Stimulated activated CD8-positive, alpha-beta memory T cell treated with anti-CD3 and anti-CD28 coated beads, Interleukin-4, amount 100 ng/mL, for 48 hours (primary cell): ENCODE results near the gene ZNF853.
"Not testable (repeated sequence)": the region's sequence is repeated elsewhere in the genome, so short reads cannot be mapped to it uniquely, and the experiment has no call there.

Experiments used
- DNase-seq: peaks from one replicate; pipeline ENCODE4 v3.0.0-alpha.2; 2020

ZNF853 gene

GRCh38 chr7:6606866-6607583, 8.4 kb upstream of the ZNF853 start:
- no peak for DNase-seq

DNA sequence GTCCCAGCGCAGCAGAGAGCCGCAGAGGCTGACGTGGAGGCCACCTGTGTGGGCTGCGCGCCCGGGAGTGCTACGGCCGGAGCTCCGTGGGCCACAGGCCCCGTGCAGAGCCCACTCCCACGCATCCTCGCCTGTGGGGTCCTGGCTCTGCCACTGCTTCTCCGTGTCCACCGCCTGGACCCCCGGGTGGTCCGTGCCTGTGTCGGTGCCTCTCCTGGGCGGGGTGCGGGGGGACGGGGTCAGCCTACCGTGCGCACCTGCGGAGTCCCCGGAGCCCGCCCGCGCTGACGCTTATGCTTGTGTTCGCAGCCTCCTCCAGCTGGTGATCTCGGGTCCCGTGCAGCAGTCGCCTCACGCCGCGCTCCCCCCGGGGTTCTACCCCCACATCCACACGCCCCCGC, 7.8 kb upstream of the ZNF853 start:
- DNase-seq, result no peak

DNA sequence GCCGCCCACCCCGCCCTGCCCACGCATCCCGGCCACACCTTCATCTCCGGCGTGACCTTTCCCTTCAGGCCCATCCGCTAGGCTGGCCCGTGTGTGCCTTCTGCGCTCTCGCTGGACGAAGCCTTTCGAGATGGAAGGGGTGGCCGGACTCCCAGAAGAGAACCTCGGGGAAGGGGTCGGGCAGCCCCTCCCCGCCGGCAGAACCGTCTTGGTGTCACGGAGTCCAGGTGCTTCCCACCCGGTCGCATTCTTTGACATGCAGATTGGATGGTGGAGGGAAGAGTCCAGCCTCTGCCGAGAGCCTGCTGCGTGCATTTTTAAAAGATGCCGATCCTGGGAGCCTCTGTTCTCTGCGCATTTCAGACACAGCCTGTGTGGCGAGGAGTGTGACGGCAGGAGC, 7.3 kb upstream of the ZNF853 start:
- no peak for DNase-seq

DNA sequence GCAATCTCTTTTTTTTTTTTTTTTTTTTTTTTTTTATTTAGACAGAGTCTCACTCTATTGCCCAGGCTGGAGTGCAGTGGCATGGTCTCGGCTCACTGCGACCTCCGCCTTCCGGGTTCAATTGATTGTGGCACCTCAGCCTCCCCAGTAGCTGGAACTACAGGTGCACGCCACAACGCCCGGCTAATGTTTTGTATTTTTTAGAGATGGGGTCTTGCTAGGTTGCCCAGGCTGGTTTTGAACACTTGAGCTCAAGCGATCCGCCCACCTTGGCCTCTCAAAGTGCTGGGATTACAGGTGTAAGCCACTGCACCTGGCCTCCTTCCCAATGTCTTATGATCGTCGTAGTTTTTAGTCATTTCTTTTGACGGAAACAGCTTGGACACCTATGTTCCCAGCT, 6.6 kb upstream of the ZNF853 start:
- DNase-seq, result no peak

GRCh38 chr7:6612819-6613218, 2.6 kb upstream of the ZNF853 start:
- no peak for DNase-seq

GRCh38 chr7:6613706-6614105, 1.7 kb upstream of the ZNF853 start:
- no peak for DNase-seq

DNA sequence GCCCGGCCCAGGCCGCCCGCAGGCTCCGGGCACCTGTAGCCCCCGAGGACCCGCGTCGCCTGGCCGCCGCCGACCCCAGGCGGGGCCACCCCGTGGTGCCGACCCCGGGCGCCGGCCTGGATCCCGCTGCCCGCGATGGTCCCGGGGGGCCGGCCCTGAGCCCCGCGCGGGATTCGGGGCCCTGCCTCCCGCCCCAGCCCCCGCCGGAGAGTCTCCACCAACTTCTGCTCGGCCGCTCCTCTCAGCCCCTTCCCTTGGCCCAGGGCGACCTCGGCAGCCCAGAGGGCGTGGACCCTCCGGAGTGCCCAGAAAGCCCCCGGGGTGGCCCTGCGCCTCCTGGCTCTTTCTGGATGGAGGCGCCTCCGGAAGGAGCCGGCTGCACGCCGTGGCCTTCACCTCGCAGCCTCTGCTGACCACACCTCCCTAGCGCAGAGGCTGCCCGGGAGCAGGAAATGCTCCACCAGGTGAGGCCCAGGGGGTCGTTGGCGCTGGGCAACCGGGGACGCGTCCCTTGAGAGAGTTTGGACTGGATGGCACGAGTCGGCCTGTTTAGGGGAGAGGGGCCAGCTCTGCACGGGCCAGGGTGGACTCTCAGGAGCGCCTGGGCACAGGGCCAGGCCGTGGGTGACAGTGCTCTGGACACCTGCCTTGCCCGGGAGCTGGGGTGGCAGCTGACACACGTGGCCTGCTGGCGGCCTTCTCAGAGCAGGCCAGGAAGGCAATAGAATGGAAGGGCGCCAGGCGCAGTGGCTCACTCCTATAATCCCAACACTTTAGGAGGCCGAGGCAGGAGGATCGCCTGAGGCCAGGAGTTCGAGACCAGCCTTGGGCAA, 529 bp downstream of the ZNF853 start:
- no peak for DNase-seq

DNA sequence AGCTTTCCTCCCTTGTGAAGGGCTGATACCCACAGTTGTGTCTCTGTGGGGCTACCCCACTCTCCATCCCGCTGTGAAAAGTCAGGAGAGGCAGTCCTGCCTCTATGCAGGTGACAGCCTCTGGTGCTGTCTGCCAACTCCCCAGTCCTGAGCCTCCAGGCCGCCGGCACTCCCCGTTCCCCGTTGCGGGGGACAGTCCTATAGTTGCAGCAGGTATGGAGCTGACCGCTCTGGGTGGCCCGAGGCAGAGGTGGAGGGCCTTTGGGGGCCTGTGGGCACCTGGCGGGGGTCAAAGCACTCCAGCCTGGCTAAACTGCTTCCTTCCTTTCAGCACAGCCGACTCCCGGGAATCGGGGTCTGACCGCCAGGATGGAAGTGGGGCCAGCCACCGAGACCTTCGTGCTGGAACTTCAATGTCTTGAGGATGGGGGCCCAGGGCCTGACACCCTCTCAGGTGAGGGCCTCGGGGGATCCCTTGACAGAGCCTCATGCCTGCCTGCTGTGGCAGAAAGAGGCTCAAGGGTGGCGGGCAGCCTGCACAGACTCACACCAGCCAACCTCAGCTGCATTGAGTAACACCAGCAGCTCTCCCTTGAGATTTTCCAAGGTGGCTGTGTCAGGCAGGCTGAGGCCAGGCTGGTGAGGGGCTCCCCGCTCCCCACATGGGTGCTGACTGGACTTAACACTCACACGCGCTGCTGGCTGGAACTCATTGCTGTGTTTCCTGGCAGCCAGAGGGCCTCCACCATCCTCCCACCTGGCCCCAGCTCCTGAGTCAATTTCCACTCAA, 1.6 kb downstream of the ZNF853 start:
- no peak for DNase-seq

DNA sequence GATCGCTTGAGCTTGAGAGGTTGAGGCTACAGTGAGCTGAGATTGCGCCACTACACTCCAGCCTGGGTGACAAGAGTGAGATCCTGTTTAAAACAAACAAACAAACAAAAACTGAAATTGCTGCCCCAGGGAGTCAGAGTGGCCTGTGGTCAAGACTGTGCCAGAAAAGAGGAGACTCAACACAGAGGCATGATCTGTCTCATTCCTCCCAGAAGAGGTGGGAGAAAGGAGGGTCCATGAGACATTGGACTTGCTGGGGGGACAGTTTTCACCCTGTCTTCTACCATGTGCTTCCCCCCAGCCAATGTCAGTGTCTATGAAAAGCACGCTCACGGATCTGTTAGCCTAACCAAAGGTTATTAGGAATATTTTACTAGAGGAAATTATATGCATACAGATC, 3.2 kb downstream of the ZNF853 start:
- DNase-seq, result no peak

- DNase-seq, result no peak
Measured at GRCh38 chr7:6619961-6620360, 4.6 kb downstream of the ZNF853 start.

- no peak for DNase-seq
Measured at GRCh38 chr7:6621195-6622133, 6.1 kb downstream of the ZNF853 start.

- no peak for DNase-seq
Measured at GRCh38 chr7:6622134-6622710, 6.8 kb downstream of the ZNF853 start.

- DNase-seq, result peak; percentile 35
Measured at GRCh38 chr7:6623589-6624245, 8.3 kb downstream of the ZNF853 start.

DNA sequence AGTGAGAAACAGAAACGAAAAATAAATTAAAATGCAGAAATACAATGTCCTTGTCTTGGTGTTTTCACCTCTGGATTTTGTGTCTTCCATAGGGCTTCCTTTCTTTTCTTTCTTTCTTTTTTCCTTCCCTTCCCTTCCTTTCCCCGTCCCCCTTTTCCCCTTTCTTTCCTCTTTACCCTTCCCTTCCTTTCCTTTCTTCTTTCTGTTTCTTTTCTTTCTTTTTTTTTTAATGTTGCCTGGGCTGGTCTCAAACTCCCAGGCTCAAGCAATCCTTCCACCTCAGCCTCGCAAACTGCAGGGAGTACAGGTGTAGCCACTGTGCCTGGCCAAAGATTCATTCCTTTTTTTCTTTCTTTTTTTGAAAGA, 8.8 kb downstream of the ZNF853 start:
- DNase-seq, result no peak

GRCh38 chr7:6628045-6628444, 12.6 kb downstream of the ZNF853 start:
- no peak for DNase-seq

DNA sequence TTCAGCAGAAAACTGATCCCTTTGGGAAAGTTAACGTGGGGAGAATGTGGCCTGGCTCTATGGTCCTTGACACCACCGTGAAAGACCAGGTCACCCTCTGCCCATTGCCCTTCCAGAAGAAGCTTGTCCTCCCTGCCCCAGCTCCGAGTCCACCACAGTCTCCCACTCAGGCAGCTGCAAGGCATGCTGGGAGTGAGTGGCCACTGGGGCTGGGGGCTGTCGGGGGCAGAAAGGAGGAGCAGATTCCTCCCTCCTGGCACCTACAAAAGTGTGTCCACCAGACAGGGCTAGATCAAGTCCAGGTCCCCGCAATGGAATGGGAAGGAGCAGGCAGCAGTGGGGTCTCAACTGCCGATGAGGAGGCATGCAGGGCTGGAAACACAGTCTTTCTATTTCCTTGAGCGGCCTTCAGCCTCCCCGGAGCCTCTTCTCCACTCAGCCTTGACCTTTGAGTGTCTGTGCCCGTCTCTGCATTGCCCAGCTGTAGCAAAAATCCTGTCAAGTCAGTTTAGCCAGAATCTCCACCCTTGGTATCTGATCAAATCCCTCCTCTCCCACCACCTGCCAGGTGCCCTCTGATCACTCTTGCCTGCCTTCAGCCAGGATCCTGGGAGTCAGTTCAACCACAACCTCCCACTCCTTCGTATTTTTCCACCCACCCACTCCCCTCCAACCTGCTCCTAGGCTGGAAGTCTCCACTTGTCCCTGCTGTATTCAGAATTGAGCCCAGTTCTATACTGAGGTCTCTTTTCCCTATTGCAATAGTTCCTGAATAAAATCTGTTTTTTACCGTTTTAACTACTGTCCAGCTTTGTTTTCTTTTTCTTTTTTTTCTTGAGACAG, 14.8 kb downstream of the ZNF853 start:
- DNase-seq, result no peak

DNA sequence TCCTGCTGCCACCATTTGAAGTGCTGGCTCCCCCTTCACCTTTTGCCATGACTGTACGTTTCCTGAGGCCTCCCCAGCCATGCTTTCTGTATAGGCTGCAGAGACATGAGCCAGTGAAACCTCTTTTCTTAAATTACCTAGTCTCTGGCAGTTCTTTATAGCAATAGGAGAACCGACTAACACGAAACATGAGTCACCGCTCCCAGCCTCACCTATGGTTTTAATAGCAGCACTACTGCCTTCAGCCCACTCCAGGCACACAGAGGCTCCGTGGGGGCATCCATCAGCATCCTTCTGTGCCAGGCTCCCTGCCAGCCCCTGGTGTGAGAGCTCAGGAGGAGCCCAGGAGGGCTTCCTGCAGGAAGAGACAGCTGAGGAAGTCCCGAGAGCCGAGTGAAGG, 16.2 kb downstream of the ZNF853 start:
- no peak for DNase-seq

- DNase-seq, result no peak
Measured at GRCh38 chr7:6634021-6634420, 18.6 kb downstream of the ZNF853 start.

- DNase-seq, result not testable (repeated sequence)
Measured at GRCh38 chr7:6634971-6635370, 19.6 kb downstream of the ZNF853 start.

DNA sequence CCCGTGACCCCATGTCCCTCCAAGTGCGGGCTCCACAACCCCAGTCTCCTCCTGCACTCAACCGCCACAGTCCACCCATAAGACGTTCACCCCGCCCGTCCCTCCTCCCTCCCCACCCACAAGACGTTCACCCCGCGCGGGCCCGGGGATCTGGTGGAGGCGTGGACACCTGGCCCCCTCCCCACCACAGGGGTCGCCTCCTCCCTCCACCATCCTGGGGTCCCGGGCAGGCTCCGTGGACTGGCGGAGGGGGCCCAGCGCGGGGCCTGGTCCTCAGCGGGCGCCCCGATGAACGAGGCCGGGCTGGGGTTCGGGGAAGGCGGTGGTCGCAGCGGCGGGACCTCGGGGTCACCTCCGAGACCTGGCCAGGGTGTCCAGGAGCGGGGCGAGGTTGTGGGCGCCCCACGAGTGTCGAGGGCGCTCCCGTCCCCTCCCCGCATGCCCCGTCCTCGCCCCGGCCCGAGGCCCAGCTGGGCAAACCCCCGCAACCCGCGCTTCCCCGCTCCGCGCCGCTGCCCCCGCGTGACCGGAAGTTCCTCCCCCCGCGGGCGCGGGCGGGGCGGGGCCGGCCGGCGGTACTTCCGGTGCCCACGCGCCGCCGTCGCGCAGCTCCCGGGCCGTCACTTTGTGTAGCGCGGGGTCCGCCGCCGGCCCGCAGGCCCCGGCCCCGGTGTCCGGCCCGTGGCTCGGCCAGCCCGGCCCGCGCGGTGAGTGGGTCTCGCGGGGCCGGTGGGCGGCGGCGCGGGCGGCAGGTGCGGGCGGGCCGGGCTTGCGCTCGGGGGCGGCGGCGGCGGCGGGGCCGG, 21.5 kb downstream of the ZNF853 start, which contains the start of gene ZNF316:
Gene ZNF316, plus strand, starts transcription at position 578 of the 803 bp plus-strand sequence. CDS start 5,092 bp downstream, outside the sequence.
- peak; percentile 72 for DNase-seq
